Tibial artery (tissue), 4 donors: ENCODE results near the gene LRRC18.

ENCODE experiments used
- DNase-seq, 2 donors: peaks; one replicate each; pipeline ENCODE4 v3.0.0-alpha.2; 2019
- H3K27ac ChIP-seq, 2 donors: fragments of 200-600 bp; sonication (generic) in 1 of 2; 1 replicate in 1 of 2; 2 replicates in 1 of 2; pipeline ENCODE4 v1.5.1; 2018 to 2019; ENCODE audit warnings: mild to moderate bottlenecking in 1 of 2
- H3K27me3 ChIP-seq, 2 donors: fragments of 200-600 bp; sonication (generic) in 1 of 2; one replicate each; pipeline versions ENCODE4 v1.5.1 to v1.6.0; 2016 to 2019
- H3K36me3 ChIP-seq, 3 donors: fragments of 200-600 bp; sonication (generic) in 2 of 3; one replicate each; pipeline ENCODE4 v1.5.1; 2016 to 2019; ENCODE audit warnings: mild to moderate bottlenecking in 2 of 3
- H3K4me1 ChIP-seq, 4 donors: fragments of 200-600 bp; sonication (generic) in 2 of 4; 1 replicate in 3 of 4; 2 replicates in 1 of 4; pipeline ENCODE4 v1.5.1; 2016 to 2019
- H3K4me3 ChIP-seq, 2 donors: fragments of 200-600 bp; sonication (generic) in 1 of 2; 1 replicate in 1 of 2; 2 replicates in 1 of 2; pipeline ENCODE4 v1.5.1; 2018 to 2019; ENCODE audit warnings: mild to moderate bottlenecking in 2 of 2
- H3K9me3 ChIP-seq, 3 donors: fragments of 200-600 bp; sonication (generic) in 1 of 3; one replicate each; pipeline ENCODE4 v1.5.1; 2016 to 2019
- intact Hi-C: fragments of 100-400 bp; cut with DNase I; formaldehyde crosslinking; loops from one replicate; pipeline ENCODE4 v1.15.0; 2023; ENCODE audit warnings: low total_unique reads
- TF ChIP-seq, protein P1 (sequence below), 2 experiments: fragments of 200-600 bp in 1 of 2; fragments of 450-650 bp in 1 of 2; IDR thresholded peaks; one replicate each; pipeline ENCODE4 v1.5.1; 2017 to 2019; ENCODE audit warnings: antibody characterized with exemption in 2 of 2, mild to moderate bottlenecking in 1 of 2, moderate library complexity in 1 of 2

The LRRC18 gene

DNA sequence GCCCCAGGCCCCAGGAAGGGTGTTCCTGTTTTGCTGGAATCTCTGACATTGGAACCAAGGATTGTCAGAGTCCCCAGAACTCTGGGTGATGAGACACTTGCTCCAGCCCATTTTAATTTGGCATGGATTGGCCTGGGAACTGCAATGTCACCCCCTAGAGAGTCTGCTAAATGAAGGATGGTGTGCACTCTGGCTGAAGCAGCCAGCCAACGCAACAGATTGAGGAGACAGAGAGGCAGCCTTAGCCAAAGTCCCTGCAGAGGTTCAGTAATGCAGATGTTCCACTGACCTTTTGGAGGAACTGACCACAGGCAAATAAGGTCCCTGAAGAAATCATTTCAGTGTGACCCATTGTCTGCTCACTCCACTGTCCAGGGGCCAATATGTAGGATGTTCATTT, 13.4 kb downstream of the LRRC18 start:
- DNase-seq: no peak
- no peaks in the 10 kb centered on the region for H3K36me3 ChIP-seq
- no peak overlapping the region for H3K4me3 ChIP-seq
- H3K27me3 ChIP-seq: no peaks in the 10 kb centered on the region
- intact Hi-C loops: no loop called here
- H3K9me3 ChIP-seq: no peaks in the 10 kb centered on the region
- H3K27ac ChIP-seq: no peak overlapping the region
- H3K4me1 ChIP-seq: no peaks in the 10 kb centered on the region
- TF ChIP-seq, protein P1, sequence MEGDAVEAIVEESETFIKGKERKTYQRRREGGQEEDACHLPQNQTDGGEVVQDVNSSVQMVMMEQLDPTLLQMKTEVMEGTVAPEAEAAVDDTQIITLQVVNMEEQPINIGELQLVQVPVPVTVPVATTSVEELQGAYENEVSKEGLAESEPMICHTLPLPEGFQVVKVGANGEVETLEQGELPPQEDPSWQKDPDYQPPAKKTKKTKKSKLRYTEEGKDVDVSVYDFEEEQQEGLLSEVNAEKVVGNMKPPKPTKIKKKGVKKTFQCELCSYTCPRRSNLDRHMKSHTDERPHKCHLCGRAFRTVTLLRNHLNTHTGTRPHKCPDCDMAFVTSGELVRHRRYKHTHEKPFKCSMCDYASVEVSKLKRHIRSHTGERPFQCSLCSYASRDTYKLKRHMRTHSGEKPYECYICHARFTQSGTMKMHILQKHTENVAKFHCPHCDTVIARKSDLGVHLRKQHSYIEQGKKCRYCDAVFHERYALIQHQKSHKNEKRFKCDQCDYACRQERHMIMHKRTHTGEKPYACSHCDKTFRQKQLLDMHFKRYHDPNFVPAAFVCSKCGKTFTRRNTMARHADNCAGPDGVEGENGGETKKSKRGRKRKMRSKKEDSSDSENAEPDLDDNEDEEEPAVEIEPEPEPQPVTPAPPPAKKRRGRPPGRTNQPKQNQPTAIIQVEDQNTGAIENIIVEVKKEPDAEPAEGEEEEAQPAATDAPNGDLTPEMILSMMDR (IDR thresholded peaks at IDR 0.05): no peak

DNA sequence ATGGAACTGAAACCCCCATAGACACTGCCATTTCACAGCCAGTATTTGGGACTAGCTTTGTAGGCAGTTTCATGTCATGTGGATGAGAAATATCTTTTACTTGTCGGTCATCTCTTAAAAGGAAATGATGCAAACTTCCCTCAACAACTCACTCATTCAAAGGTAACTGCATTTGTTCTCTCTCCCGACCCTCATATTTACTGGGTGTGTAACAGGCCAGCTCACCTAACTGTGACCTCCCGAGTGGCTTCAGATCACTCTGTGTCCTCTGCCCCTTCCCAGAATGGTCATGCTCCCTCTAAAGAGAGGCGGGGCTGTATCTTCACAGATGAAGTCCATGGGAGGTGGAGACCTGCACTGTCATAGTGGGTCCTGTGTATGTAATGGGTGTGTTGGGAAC, 14.7 kb downstream of the LRRC18 start:
- Histone ChIP-seq H3K4me1 (no peaks in the 10 kb centered on the region), H3K36me3 (no peaks in the 10 kb centered on the region), H3K9me3 (no peaks in the 10 kb centered on the region), H3K27me3 (no peaks in the 10 kb centered on the region), H3K4me3 (no peak overlapping the region), H3K27ac (no peak overlapping the region)
- DNase-seq: no peak
- intact Hi-C loops: no loop called here
- TF ChIP-seq, protein P1 (IDR thresholded peaks at IDR 0.05): no peak

DNA sequence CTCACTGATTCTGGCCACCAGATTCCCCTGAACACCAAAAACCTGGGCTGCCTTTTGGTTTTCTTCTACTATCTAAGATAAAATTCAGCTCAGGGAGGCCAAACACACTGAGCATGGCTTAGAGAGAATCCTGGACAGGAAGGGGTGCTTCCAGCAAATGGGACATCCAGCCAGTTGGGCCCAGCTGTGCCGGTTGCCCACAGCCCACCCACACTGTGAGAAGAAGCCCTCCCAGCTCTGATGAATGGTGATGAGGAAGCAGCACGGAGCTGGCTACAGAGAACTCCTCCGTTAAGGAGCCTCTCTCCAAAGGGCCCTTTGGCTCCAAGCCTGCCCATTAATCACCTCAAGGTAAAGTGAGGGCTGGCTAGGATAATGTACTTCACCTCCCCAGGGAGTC, 15.9 kb downstream of the LRRC18 start:
- TF ChIP-seq, protein P1 (IDR thresholded peaks at IDR 0.05): no peak
- Histone ChIP-seq H3K36me3 (no peaks in the 10 kb centered on the region), H3K4me1 (no peaks in the 10 kb centered on the region), H3K27ac (no peak overlapping the region), H3K27me3 (no peaks in the 10 kb centered on the region), H3K9me3 (no peaks in the 10 kb centered on the region), H3K4me3 (no peak overlapping the region)
- intact Hi-C loops: no loop called here
- no peak for DNase-seq

DNA sequence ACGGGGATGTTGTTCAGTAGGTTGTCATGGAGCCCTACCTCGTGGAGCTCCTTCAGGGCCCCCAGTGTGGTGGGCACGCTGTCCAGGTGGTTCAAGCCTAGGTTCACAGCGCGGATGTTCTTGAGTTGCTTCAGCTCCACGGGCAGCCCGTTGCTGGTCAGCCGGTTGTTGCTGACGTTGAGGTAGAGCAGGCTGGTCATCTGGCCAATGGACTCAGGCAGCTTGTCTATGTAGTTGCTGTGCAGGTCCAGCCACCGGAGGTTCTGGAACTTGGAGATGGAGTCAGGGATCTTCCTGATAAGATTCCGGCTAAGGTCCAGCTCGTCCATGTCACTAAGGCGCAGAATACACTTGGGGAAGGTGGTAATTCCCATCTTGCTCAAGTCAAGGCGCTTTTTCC, 26.0 kb downstream of the LRRC18 start:
- intact Hi-C loops: no loop called here
- no peaks in the 10 kb centered on the region for H3K36me3 ChIP-seq
- no peak overlapping the region for H3K4me3 ChIP-seq
- no peak for DNase-seq
- no peaks in the 10 kb centered on the region for H3K27me3 ChIP-seq
- no peaks in the 10 kb centered on the region for H3K9me3 ChIP-seq
- TF ChIP-seq, protein P1 (IDR thresholded peaks at IDR 0.05): no peak
- H3K4me1 ChIP-seq: no peaks in the 10 kb centered on the region
- H3K27ac ChIP-seq: no peak overlapping the region

DNA sequence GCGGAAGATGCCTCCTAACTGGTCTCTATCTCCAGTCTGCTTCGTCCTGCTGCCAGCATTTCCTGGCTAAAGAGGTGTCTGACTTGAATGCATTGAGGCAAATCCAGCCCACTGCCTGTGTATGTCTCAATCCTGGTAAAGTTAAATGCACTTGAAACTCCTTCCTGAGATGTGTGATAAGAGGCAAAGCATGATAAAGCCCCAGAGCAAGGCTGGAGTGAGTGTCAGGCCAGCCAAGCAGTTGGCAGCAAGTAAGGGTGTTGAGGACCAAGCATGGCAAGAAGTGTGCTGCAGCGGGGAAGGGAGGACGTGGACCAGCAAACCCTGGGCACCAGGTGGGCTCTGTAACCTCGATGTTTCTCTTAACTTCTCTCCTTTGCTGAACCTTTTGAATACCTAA, 29.1 kb downstream of the LRRC18 start:
- Histone ChIP-seq H3K27me3 (no peaks in the 10 kb centered on the region), H3K9me3 (no peaks in the 10 kb centered on the region), H3K36me3 (no peaks in the 10 kb centered on the region), H3K4me1 (no peaks in the 10 kb centered on the region), H3K4me3 (no peak overlapping the region), H3K27ac (no peak overlapping the region)
- DNase-seq: no peak
- TF ChIP-seq, protein P1 (IDR thresholded peaks at IDR 0.05): no peak
- intact Hi-C loops: no loop called here

DNA sequence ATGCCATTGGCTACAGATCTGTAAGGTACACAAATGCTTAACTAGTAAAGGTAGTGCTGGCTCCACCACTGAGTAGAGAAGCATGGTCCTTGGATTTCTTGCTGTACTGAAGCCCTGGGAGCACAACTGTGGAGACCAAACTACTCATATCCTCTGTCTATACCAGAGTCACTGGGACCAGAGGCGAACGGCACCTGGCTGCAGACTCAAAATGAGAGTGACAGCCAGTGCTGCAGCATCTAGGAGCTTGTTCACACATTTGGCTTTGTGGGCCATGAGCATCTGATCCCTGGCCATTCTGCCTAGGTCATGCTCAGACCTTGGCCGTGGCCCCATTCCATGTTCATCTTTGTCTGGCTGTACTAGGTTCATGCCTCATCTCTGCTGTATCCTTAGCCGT, 31.9 kb downstream of the LRRC18 start:
- TF ChIP-seq, protein P1 (IDR thresholded peaks at IDR 0.05): no peak
- H3K4me1 ChIP-seq: no peaks in the 10 kb centered on the region
- H3K27me3 ChIP-seq: no peaks in the 10 kb centered on the region
- DNase-seq: no peak
- no peaks in the 10 kb centered on the region for H3K36me3 ChIP-seq
- H3K9me3 ChIP-seq: no peaks in the 10 kb centered on the region
- H3K27ac ChIP-seq: no peak overlapping the region
- intact Hi-C loops: no loop called here
- H3K4me3 ChIP-seq: no peak overlapping the region
